Ovary (tissue), 9 donors: ENCODE measurements around the gene PDZRN3. TPM values are rescaled to one million over a fixed set of nuclear protein-coding genes. Genes with fewer than 3 reads are reported as not detected.
A peak's percentile ranks its signal among the peaks of the same experiment; 100 is the strongest.

Experiments
- DNase-seq, 5 donors: peaks; one replicate each; pipeline ENCODE4 v3.0.0-alpha.2; 2019 to 2020
- H3K27ac ChIP-seq, 2 donors: fragments of 200-600 bp; one replicate each; pipeline versions ENCODE4 v1.5.1 to v1.8.0; 2019 to 2022
- H3K27me3 ChIP-seq: fragments of 200-600 bp; one replicate; pipeline ENCODE4 v1.8.0; 2022
- H3K36me3 ChIP-seq: fragments of 200-600 bp; sonication (generic); one replicate; pipeline ENCODE4 v1.5.1; 2019
- H3K4me1 ChIP-seq: one replicate; pipeline ENCODE4 v1.8.1; 2013; ENCODE audit warnings: mild to moderate bottlenecking, moderate library complexity; ENCODE audit not compliant: insufficient read depth
- H3K4me3 ChIP-seq: fragments of 200-600 bp; sonication (generic); one replicate; pipeline ENCODE4 v1.5.1; 2017
- H3K9me3 ChIP-seq, 2 donors: fragments of 200-600 bp in 1 of 2; sonication (generic) in 1 of 2; one replicate each; pipeline versions ENCODE4 v1.5.1 to v1.8.1; 2013 to 2019; ENCODE audit warnings: mild to moderate bottlenecking in 1 of 2, moderate library complexity in 1 of 2
- EP300 ChIP-seq: sonication (generic); formaldehyde crosslinking; IDR thresholded peaks from one replicate; pipeline ENCODE4 v1.6.1; 2017; ENCODE audit warnings: antibody characterized with exemption
- POLR2A ChIP-seq: fragments of 450-650 bp; IDR thresholded peaks from one replicate; pipeline ENCODE4 v1.6.1; 2017; ENCODE audit warnings: antibody characterized with exemption, mild to moderate bottlenecking, moderate library complexity
- WGBS, 3 donors: extraction: QIAGEN DNeasy Blood & Tissue Kit in 1 of 3; methylation state at CpG; one replicate each; pipeline versions ENCODE4 v1.1.5 to v1.1.7; 2013 to 2017; 5-methylcytosine and 5-hydroxymethylcytosine counted together
- intact Hi-C, 4 donors: fragments of 100-400 bp; cut with DNase I; formaldehyde crosslinking; loops; one replicate each; pipeline versions ENCODE4 v1.11.0 to v1.15.1; 2022 to 2023
- polyA plus RNA-seq, 2 donors: library from polyadenylated mRNA; stranded (reverse); fragments of 200-250 nt in 1 of 2; fragments of 350-450 nt in 1 of 2; fragmentation: Illumina TruSeq in 1 of 2; extraction: RNeasy Lipid Tissue Mini Kit (QIAGEN cat#74804) in 1 of 2; gene quantifications; one replicate each; pipeline ENCODE4 v1.2.3, GENCODE V29; 2013 to 2014
- total RNA-seq, 7 donors: library from RNA; depleted of rRNA in 2 of 7; stranded (reverse); fragments of >200 nt in 2 of 7; fragmentation: NEBNext Ultra II Directional in 3 of 7; extraction: Animal tissue kit (Norgen Biotek cat#: 25700) in 3 of 7; gene quantifications; one replicate each; pipeline versions ENCODE4 v1.1.0 to v1.2.4, GENCODE V29; 2016 to 2023
- TF ChIP-seq, protein P1 (sequence below), 3 donors: fragments of 450-650 bp in 2 of 3; fragments of 200-600 bp in 1 of 3; IDR thresholded peaks; one replicate each; pipeline versions ENCODE4 v1.5.1 to v1.8.0; 2016 to 2022; ENCODE audit warnings: antibody characterized with exemption in 3 of 3, mild to moderate bottlenecking in 1 of 3
- donor health status: DM: no; HTN: no; CAD: no; lungs with moderate emphysema.
- donor health status: DM: no; HTN: no; CAD: no.
- donor health status: Bipolar disorder and iron deficiency.
- donor health status: DM: yes; HTN: yes; CAD: no.
- donor health status: DM: no; HTN: no; CAD: no.
- donor health status: DM: yes; HTN: yes; CAD: no.

Gene PDZRN3
- total and polyA plus RNA-seq, 9 donors, result 68.1 to 161 (median 102) TPM

DNA sequence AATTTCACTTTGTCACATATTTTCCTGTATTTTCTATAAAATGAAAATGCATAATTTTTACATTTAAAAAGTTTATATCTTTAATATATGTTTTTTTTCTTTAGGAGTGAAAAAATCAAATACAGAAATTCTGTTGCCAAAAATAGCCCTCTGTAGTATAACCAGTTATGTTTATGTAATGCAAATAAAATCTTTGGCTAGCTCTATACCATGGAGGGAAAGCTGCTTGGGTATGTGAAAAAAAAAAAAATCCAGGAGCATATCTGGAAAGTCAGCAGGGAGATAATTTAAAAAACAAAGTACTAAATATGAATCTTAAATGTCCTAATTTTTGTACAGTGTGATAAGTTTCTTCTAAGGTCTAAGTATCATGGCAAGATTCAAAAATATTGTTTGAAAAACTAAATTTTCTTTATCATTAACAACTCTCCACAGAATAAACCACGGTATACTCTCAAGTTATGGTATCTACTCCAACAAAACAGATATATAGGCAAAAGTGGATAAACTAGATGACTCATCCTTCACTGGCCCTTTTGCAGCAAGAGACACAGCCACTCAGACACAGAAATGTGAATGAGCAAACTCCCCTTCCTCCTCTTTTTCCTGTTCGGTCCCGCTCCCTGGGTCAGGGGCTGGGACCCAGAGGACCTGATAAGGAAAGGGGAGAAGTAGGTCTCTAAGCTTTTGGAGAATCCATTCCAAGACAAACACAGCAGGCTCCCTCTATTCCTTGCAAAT is 66.6 kb downstream of the PDZRN3 start:
- 6 to 25% (median 19%) methylated on average over 3 of the region's 3 CpGs for WGBS, 3 donors
- Histone ChIP-seq H3K27ac (peak overlapping the region in 1 of 2 donors; percentile 29), H3K4me1 (peaks cover 17% of the 10 kb centered on the region), H3K27me3 (no peaks in the 10 kb centered on the region), H3K4me3 (no peak overlapping the region), H3K9me3 (no peaks in the 10 kb centered on the region), H3K36me3 (no peaks in the 10 kb centered on the region)
- TF ChIP-seq, protein P1, sequence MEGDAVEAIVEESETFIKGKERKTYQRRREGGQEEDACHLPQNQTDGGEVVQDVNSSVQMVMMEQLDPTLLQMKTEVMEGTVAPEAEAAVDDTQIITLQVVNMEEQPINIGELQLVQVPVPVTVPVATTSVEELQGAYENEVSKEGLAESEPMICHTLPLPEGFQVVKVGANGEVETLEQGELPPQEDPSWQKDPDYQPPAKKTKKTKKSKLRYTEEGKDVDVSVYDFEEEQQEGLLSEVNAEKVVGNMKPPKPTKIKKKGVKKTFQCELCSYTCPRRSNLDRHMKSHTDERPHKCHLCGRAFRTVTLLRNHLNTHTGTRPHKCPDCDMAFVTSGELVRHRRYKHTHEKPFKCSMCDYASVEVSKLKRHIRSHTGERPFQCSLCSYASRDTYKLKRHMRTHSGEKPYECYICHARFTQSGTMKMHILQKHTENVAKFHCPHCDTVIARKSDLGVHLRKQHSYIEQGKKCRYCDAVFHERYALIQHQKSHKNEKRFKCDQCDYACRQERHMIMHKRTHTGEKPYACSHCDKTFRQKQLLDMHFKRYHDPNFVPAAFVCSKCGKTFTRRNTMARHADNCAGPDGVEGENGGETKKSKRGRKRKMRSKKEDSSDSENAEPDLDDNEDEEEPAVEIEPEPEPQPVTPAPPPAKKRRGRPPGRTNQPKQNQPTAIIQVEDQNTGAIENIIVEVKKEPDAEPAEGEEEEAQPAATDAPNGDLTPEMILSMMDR (IDR thresholded peaks at IDR 0.05), result no peak
- TF ChIP-seq POLR2A, result no peak
- no peak for TF ChIP-seq EP300
- intact Hi-C loops, result loop anchor here in 1 of 4 donors (10.0 kb wide), 1 partner anchor 67 kb away; the partner anchor contains the start of gene PDZRN3
- no peak for DNase-seq

DNA sequence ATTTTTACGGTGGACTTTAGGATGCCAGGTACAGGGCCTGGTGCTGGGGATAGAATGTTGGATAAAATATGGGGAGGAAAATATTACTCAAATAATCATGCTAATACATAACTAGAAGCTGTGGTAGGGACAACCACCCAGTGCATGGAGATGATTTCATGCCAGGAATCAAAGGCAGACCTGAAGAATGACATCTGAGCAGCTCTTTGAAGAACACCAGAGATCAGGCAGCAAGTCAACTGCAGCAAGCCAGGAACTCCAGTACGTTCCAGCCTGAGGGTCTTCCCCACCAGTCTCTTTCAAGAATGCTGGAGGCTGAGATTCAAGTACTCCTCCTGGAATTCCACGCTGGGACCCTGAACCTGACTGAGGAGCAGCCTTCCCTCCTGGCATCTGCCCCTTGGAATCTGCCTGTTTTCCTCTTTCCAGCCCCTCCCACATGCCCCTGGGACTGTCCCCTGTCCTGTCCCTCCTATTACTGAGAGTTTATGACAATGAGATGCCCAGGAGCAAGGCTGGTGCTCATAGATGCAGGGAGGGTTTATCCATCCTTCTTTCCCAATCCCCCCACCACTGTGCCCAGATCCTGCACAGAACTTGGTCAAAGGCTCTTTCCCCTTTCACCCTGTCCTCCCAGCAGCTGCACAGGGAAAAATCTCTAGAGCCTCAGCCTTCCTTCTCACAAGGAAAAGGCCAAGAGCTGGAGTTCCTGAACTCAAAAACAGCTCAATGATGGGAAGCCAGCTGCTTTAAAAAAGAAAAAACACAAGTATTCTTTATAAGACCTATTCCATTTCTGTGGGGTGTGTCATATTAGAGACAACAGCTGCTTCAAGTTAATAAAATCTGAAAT is 68.0 kb downstream of the PDZRN3 start:
- DNase-seq, result no peak
- Histone ChIP-seq H3K27ac (peak overlapping the region; percentile 34 to 38), H3K9me3 (no peaks in the 10 kb centered on the region), H3K27me3 (no peaks in the 10 kb centered on the region), H3K4me3 (no peak overlapping the region), H3K36me3 (no peaks in the 10 kb centered on the region), H3K4me1 (peaks cover 21% of the 10 kb centered on the region)
- 24 to 39% (median 36%) methylated on average over 3 of the region's 3 CpGs for WGBS, 3 donors
- intact Hi-C loops, result loop anchor here in 1 of 4 donors (10.0 kb wide), 1 partner anchor 68 kb away; the partner anchor contains the start of gene PDZRN3
- TF ChIP-seq EP300 (no peak), POLR2A (no peak)
- TF ChIP-seq, protein P1 (IDR thresholded peaks at IDR 0.05), result no peak

DNA sequence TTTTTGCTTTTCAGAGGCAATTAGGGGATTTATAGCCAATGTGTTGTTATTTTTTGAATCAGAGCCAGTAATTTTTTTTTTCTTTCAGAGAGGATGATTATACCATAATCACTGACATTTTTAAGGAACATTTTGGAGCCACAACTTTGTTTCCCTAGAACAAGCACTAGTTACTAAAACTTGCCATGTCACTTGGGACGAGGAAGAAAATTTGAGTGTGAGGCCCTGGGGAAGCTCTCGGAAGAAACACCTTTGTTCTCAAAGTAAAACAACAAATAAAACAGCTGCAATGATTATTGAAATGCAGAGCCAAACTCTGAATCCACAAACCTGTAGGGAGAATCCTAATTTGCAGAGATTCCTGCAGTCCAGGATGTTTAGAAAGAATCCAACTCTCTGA is 69.7 kb downstream of the PDZRN3 start:
- peaks cover 18% of the 10 kb centered on the region for H3K4me1 ChIP-seq
- DNase-seq, result no peak
- TF ChIP-seq POLR2A (no peak), EP300 (no peak)
- TF ChIP-seq, protein P1 (IDR thresholded peaks at IDR 0.05), result no peak
- no peaks in the 10 kb centered on the region for H3K27me3 ChIP-seq
- H3K4me3 ChIP-seq, result no peak overlapping the region
- H3K27ac ChIP-seq, result no peak overlapping the region
- H3K36me3 ChIP-seq, result no peaks in the 10 kb centered on the region
- H3K9me3 ChIP-seq, result no peaks in the 10 kb centered on the region
- intact Hi-C loops, result loop anchor here in 1 of 4 donors (10.0 kb wide), 1 partner anchor 70 kb away; the partner anchor contains the start of gene PDZRN3
- WGBS, 3 donors, result 77 to 82% (median 81%) methylated on average over 2 of the region's 2 CpGs

DNA sequence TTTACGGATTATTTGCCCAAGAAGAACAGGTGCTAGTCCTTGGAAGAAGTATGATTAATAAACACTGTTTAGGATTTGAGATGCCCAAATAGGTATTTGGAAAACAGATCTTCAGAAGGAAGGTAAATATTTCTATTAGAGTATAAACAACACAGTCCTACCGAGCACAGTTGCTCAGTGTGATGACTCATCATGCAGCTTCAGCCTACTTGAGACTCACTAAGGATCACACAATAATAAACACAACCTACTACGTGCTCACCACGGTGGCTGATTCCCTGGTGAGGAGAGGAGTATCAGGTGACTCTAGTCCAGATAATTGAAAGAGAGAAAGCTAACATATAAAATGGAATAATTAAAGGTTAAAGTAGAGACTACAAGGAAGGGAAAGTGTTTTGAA is 72.0 kb downstream of the PDZRN3 start:
- H3K4me1 ChIP-seq, result peaks cover 18% of the 10 kb centered on the region
- no peaks in the 10 kb centered on the region for H3K36me3 ChIP-seq
- TF ChIP-seq, protein P1 (IDR thresholded peaks at IDR 0.05), result no peak
- TF ChIP-seq EP300 (no peak), POLR2A (no peak)
- H3K27me3 ChIP-seq, result no peaks in the 10 kb centered on the region
- no peak overlapping the region for H3K4me3 ChIP-seq
- no peak for DNase-seq
- intact Hi-C loops, result loop anchor here in 1 of 4 donors (10.0 kb wide), 1 partner anchor 72 kb away; the partner anchor contains the start of gene PDZRN3
- H3K9me3 ChIP-seq, result no peaks in the 10 kb centered on the region
- 20 to 30% (median 25%) methylated on average over 4 of the region's 4 CpGs for WGBS, 3 donors
- no peak overlapping the region for H3K27ac ChIP-seq
